GM19239 (cell line): ENCODE data around the gene CD300C.
"Not testable (repeated sequence)": the region's sequence is repeated elsewhere in the genome, so short reads cannot be mapped to it uniquely, and the experiment has no call there.

Experiments used
- DNase-seq: peaks from one replicate; pipeline ENCODE4 v3.0.0; 2011; ENCODE audit warnings: low spot score; ENCODE audit not compliant: insufficient read length
- FAIRE-seq: peaks from 2 replicates; lab custom pipeline; 2011; peaks lifted over from hg19 to GRCh38; lab: Jason Lieb, UNC

The CD300C gene

GRCh38 chr17:74545843-74546230, at the start of gene CD300C:
CD300C (minus strand) TSS chr17:74546115; CDS start chr17:74545782, 333 bp downstream.
- FAIRE-seq (no peak), DNase-seq (no peak)

GRCh38 chr17:74595037-74595750, 49.3 kb upstream of the CD300C start:
- DNase-seq (no peak), FAIRE-seq (no peak)

- FAIRE-seq (no peak), DNase-seq (no peak)
Observed at GRCh38 chr17:74592087-74592990, 46.4 kb upstream of the CD300C start, which contains the start of gene CD300LD. CD300LD (minus strand) TSS chr17:74592283; CDS start chr17:74592202, 81 bp downstream.

- DNase-seq (no peak), FAIRE-seq (no peak)
Observed at GRCh38 chr17:74591503-74591902, 45.6 kb upstream of the CD300C start.

- FAIRE-seq (no peak), DNase-seq (no peak)
Observed at GRCh38 chr17:74585711-74586110, 39.8 kb upstream of the CD300C start.

GRCh38 chr17:74584292-74585060, 38.6 kb upstream of the CD300C start:
- DNase-seq = no peak
- FAIRE-seq = no peak

GRCh38 chr17:74582633-74583032, 36.7 kb upstream of the CD300C start:
- DNase-seq (no peak), FAIRE-seq (no peak)

- FAIRE-seq = no peak
- no peak for DNase-seq
Observed at GRCh38 chr17:74579900-74580299, 34.0 kb upstream of the CD300C start.

GRCh38 chr17:74578979-74579378, 33.1 kb upstream of the CD300C start:
- DNase-seq (no peak), FAIRE-seq (no peak)

- FAIRE-seq (no peak), DNase-seq (no peak)
Observed at GRCh38 chr17:74574489-74575142, 28.7 kb upstream of the CD300C start.

- not testable (repeated sequence) for DNase-seq, FAIRE-seq
Observed at GRCh38 chr17:74573635-74574034, 27.7 kb upstream of the CD300C start.

GRCh38 chr17:74573169-74573568, 27.3 kb upstream of the CD300C start:
- FAIRE-seq (no peak), DNase-seq (no peak)

GRCh38 chr17:74571621-74572270, 25.8 kb upstream of the CD300C start:
- DNase-seq = no peak
- FAIRE-seq = no peak

- DNase-seq (no peak), FAIRE-seq (no peak)
Observed at GRCh38 chr17:74569020-74570003, 23.4 kb upstream of the CD300C start.

GRCh38 chr17:74568106-74568873, 22.4 kb upstream of the CD300C start:
- FAIRE-seq (no peak), DNase-seq (no peak)

GRCh38 chr17:74567397-74567796, 21.5 kb upstream of the CD300C start, which contains the start of gene CD300H:
CD300H (minus strand) TSS chr17:74567509.
- no peak for FAIRE-seq
- no peak for DNase-seq

- no peak for DNase-seq
- FAIRE-seq = no peak
Observed at GRCh38 chr17:74566132-74566753, 20.3 kb upstream of the CD300C start.
